ENCODE results near the gene KRT74.

- no peak for TF ChIP-seq CTCF (conservative IDR thresholded peaks at IDR 0.05)
- no peak for TF ChIP-seq ZFX (IDR thresholded peaks at IDR 0.05)
Measured at GRCh38 chr12:52522346-52523011, 51.2 kb downstream of the KRT74 start.

Measured in C4-2B (cell line).